ENCODE data around the gene TMEM108. TPM values are rescaled to one million over a fixed set of nuclear protein-coding genes. Genes with fewer than 3 reads are reported as not detected.

The TMEM108 gene
- total RNA-seq, 6 experiments from 2014 or later = 0.10 to 0.20 TPM; not detected in 4

DNA sequence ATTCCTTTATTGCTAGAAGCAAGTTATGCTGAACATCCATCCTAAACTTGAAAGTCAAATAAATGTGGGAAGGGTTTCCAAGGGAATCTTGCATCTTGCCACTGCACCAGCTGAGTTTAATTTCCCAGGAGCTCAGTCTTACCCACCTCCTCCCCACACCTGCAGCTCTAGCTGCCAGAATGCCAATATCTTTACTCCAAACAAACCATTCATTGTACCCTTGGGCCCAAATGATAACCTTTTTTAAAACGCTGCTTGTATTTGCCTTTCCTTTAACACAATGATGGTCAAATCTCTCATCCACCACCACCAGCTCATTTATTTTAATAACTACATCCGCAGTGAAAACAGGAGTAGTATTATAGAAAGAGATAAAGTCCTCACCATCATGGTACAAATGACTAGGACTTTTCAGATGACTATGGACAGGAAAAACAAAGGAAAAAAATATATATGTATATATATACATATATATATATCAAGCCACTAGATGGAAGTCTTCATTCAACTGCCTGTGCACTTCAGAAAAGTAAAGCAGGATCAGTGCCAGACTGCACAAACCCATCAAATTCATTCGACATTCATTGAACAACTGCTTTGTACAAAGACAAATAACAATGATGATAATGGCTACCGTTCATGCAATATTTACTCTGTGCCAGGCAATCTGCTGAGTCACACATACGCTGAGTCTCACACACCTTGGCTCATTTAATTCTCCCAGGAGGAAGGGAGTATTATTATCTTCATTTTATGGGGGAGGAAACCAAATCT lies 405.6 kb downstream of the TMEM108 start:
- no peak overlapping the region for H3K4me3 ChIP-seq
- no peaks in the 10 kb centered on the region for H3K36me3 ChIP-seq
- intact Hi-C loops (cut with DNase I) = no loop called here
- H3K27ac ChIP-seq = no peak overlapping the region
- no peaks in the 10 kb centered on the region for H3K9me3 ChIP-seq
- ATAC-seq (peak in 3 of 4 donors; percentile 47 to 72 (median 56)), DNase-seq (no peak)
- H3K27me3 ChIP-seq = no peaks in the 10 kb centered on the region
- 36% methylated on average over 5 of the region's 5 CpGs for WGBS (ENCODE audit: insufficient coverage, low coverage, low lambda C conversion rate, missing lambda C conversion rate)
- H3K4me1 ChIP-seq = peaks cover 0 to 16% (median 0%) of the 10 kb centered on the region in 4 donors
- TF ChIP-seq CTCF (IDR thresholded peaks at IDR 0.05) (no peak), POLR2A (IDR thresholded peaks at IDR 0.05) (no peak)

DNA sequence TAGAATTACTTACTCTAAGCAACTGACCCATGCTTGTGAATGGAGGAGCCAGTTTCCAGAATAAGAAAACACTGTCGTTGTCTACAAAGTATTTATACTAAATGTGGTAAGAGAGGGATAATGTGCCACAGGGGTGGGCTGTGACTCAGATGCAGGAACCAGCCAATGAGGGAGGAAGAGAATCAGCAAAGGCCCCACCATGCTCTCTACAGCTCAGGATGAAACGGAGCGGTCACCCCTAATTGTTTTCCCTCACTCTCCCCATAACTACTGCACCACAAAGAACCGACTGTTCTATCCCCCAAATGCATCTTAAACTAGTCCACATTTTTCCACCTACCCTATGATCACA lies 406.2 kb downstream of the TMEM108 start:
- Histone ChIP-seq H3K27ac (no peak overlapping the region), H3K36me3 (no peaks in the 10 kb centered on the region), H3K4me1 (peaks cover 0 to 16% (median 0%) of the 10 kb centered on the region in 4 donors), H3K9me3 (no peaks in the 10 kb centered on the region), H3K4me3 (no peak overlapping the region), H3K27me3 (no peaks in the 10 kb centered on the region)
- DNase-seq (no peak), ATAC-seq (no peak)
- 92% methylated on average over 2 of the region's 4 CpGs for WGBS (ENCODE audit: insufficient coverage, low coverage, low lambda C conversion rate, missing lambda C conversion rate)
- no peak for TF ChIP-seq CTCF (IDR thresholded peaks at IDR 0.05)
- no peak for TF ChIP-seq POLR2A (IDR thresholded peaks at IDR 0.05)
- intact Hi-C loops (cut with DNase I) = no loop called here

- no peaks in the 10 kb centered on the region for H3K9me3 ChIP-seq
- intact Hi-C loops (cut with DNase I) = no loop called here
- DNase-seq (no peak), ATAC-seq (no peak)
- H3K4me1 ChIP-seq = peaks cover 0 to 16% (median 0%) of the 10 kb centered on the region in 4 donors
- TF ChIP-seq POLR2A (IDR thresholded peaks at IDR 0.05) (no peak), CTCF (IDR thresholded peaks at IDR 0.05) (no peak)
- peaks cover 0 to 1% of the 10 kb centered on the region in 2 donors for H3K27me3 ChIP-seq
- H3K36me3 ChIP-seq = no peaks in the 10 kb centered on the region
- H3K27ac ChIP-seq = no peak overlapping the region
- H3K4me3 ChIP-seq = no peak overlapping the region
- 100% methylated on average over 2 of the region's 2 CpGs for WGBS (ENCODE audit: insufficient coverage, low coverage, low lambda C conversion rate, missing lambda C conversion rate)
Observed at GRCh38 chr3:133445108-133445507, 406.9 kb downstream of the TMEM108 start.
